Neural cell (in vitro differentiated cells): ENCODE results near the gene SEMA3B. TPM values are rescaled to one million over a fixed set of nuclear protein-coding genes. Genes with fewer than 3 reads are reported as not detected.
"Not testable (repeated sequence)": the region's sequence is repeated elsewhere in the genome, so short reads cannot be mapped to it uniquely, and the experiment has no call there.

Experiments
- H2AFZ ChIP-seq: fragments of 200-600, 300-800 bp; sonication (generic), shearing (Covaris generic); 2 replicates; pipeline ENCODE4 v1.6.0; 2014; ENCODE audit warnings: low read depth, mild to moderate bottlenecking, antibody characterized with exemption, low read length, moderate library complexity
- H3F3A ChIP-seq: fragments of 200-600 bp; shearing (Covaris generic); 2 replicates; pipeline ENCODE4 v1.6.1; 2016; ENCODE audit warnings: mild to moderate bottlenecking, moderate library complexity, mixed read lengths, antibody characterized with exemption, low read length; ENCODE audit not compliant: insufficient read depth, poor library complexity, severe bottlenecking
- H3K27ac ChIP-seq: fragments of 200-600, 300-800 bp; sonication (generic), shearing (Covaris generic); 2 replicates; pipeline ENCODE4 v1.5.1; 2014; ENCODE audit warnings: mild to moderate bottlenecking, low read length, moderate library complexity
- H3K27me3 ChIP-seq: fragments of 300-800, 200-600 bp; sonication (generic), shearing (Covaris generic); 2 replicates; pipeline ENCODE4 v1.6.0; 2014; ENCODE audit warnings: mild to moderate bottlenecking, low read depth, low read length, moderate library complexity; ENCODE audit not compliant: insufficient read depth
- H3K36me3 ChIP-seq: fragments of 300-800, 200-600 bp; sonication (generic), shearing (Covaris generic); 2 replicates; pipeline ENCODE4 v1.5.1; 2014; ENCODE audit warnings: mild to moderate bottlenecking, antibody characterized with exemption, low read length, moderate library complexity; ENCODE audit not compliant: insufficient read depth
- H3K4me2 ChIP-seq: fragments of 300-800, 200-600 bp; sonication (generic), shearing (Covaris generic); 2 replicates; pipeline ENCODE4 v1.6.0; 2014; ENCODE audit warnings: mild to moderate bottlenecking, low read length
- H3K4me3 ChIP-seq: fragments of 300-800, 200-600 bp; sonication (generic), shearing (Covaris generic); 2 replicates; pipeline ENCODE4 v1.5.1; 2014; ENCODE audit warnings: mild to moderate bottlenecking, low read length, moderate library complexity
- H3K79me2 ChIP-seq: fragments of 200-600 bp; shearing (Covaris generic); replicated peaks from 2 replicates; pipeline ENCODE4 v1.6.0; 2014; ENCODE audit warnings: mild to moderate bottlenecking, low read length, moderate library complexity; ENCODE audit not compliant: insufficient read depth
- H3K9ac ChIP-seq: fragments of 300-800, 200-600 bp; sonication (generic), shearing (Covaris generic); 2 replicates; pipeline ENCODE4 v1.6.1; 2016; ENCODE audit warnings: mild to moderate bottlenecking, low read length, mixed read lengths
- H3K9me2 ChIP-seq: fragments of 200-600 bp; shearing (Covaris generic); 2 replicates; pipeline ENCODE4 v1.6.1; 2016; ENCODE audit warnings: mild to moderate bottlenecking, low read length, mixed read lengths; ENCODE audit not compliant: insufficient read depth
- H3K9me3 ChIP-seq: fragments of 200-600, 300-800 bp; sonication (generic), shearing (Covaris generic); 2 replicates; pipeline ENCODE4 v1.6.1; 2016; ENCODE audit warnings: mild to moderate bottlenecking, mixed run types, low read length, moderate library complexity, mixed read lengths
- H4K20me1 ChIP-seq: fragments of 200-600 bp; shearing (Covaris generic); 2 replicates; pipeline ENCODE4 v1.6.1; 2016; ENCODE audit warnings: mild to moderate bottlenecking, mixed run types; ENCODE audit not compliant: insufficient read depth
- CTCF ChIP-seq: fragments of 450-650 bp; IDR thresholded peaks from 2 replicates; pipeline ENCODE4 v1.5.1; 2014; ENCODE audit warnings: antibody characterized with exemption, mild to moderate bottlenecking, moderate library complexity; ENCODE audit not compliant: poor library complexity, severe bottlenecking
- EP300 ChIP-seq: fragments of 450-650 bp; conservative IDR thresholded peaks from 2 replicates; pipeline ENCODE4 v1.6.1; 2014; ENCODE audit warnings: antibody characterized with exemption, mild to moderate bottlenecking, moderate library complexity; ENCODE audit not compliant: poor library complexity, severe bottlenecking
- EZH2 ChIP-seq: fragments of 200-600, 300-800 bp; shearing (Covaris generic), sonication (generic); IDR thresholded peaks from 2 replicates; pipeline ENCODE4 v1.6.1; 2014; ENCODE audit warnings: antibody characterized with exemption, low read length, borderline replicate concordance, mild to moderate bottlenecking; ENCODE audit not compliant: insufficient read depth, poor library complexity, severe bottlenecking
- MXI1 ChIP-seq: fragments of 450-650 bp; conservative IDR thresholded peaks from 2 replicates; pipeline ENCODE4 v1.6.1; 2014; ENCODE audit warnings: antibody characterized with exemption, mild to moderate bottlenecking; ENCODE audit not compliant: poor library complexity, severe bottlenecking
- POLR2AphosphoS5 ChIP-seq: IDR thresholded peaks from 2 replicates; pipeline ENCODE4 v1.6.1; 2012
- RAD21 ChIP-seq: fragments of 450-650 bp; conservative IDR thresholded peaks from 2 replicates; pipeline ENCODE4 v1.6.1; 2014; ENCODE audit warnings: antibody characterized with exemption, mild to moderate bottlenecking, moderate library complexity
- REST ChIP-seq: IDR thresholded peaks from 2 replicates; pipeline ENCODE4 v1.6.1; 2012; ENCODE audit warnings: borderline replicate concordance
- SMC3 ChIP-seq: fragments of 450-650 bp; conservative IDR thresholded peaks from 2 replicates; pipeline ENCODE4 v1.6.1; 2014; ENCODE audit warnings: antibody characterized with exemption, mild to moderate bottlenecking, moderate library complexity; ENCODE audit not compliant: poor library complexity
- TAF1 ChIP-seq: IDR thresholded peaks from 2 replicates; pipeline ENCODE4 v1.6.1; 2012; ENCODE audit warnings: low read depth
- polyA plus RNA-seq: library from polyadenylated mRNA; depleted of rRNA; stranded (reverse); fragments of >200 nt; gene quantifications from 2 replicates; pipeline ENCODE4 v1.2.3, GENCODE V29; 2014

The SEMA3B gene
- polyA plus RNA-seq, 1 donor from 2014 or later, result 7.8 TPM

GRCh38 chr3:50304601-50305000, 35.7 kb downstream of the SEMA3B start:
- H3K9me3 ChIP-seq, result no peaks in the 10 kb centered on the region
- no peaks in the 10 kb centered on the region for H3F3A ChIP-seq
- TF ChIP-seq EP300 (no peak), POLR2AphosphoS5 (no peak), MXI1 (no peak), EZH2 (no peak), CTCF (no peak), RAD21 (no peak), TAF1 (no peak), SMC3 (no peak), REST (no peak)
- no peak overlapping the region for H3K9ac ChIP-seq
- no peak overlapping the region for H3K27ac ChIP-seq
- no peak overlapping the region for H2AFZ ChIP-seq
- H3K4me3 ChIP-seq, result no peak overlapping the region
- no peaks in the 10 kb centered on the region for H3K27me3 ChIP-seq
- no peak overlapping the region for H3K4me2 ChIP-seq
- no peaks in the 10 kb centered on the region for H3K9me2 ChIP-seq
- no peaks in the 10 kb centered on the region for H4K20me1 ChIP-seq
- H3K79me2 ChIP-seq, result no peaks in the 10 kb centered on the region
- no peaks in the 10 kb centered on the region for H3K36me3 ChIP-seq

- not testable (repeated sequence) for H3K36me3 ChIP-seq, H3F3A ChIP-seq, H3K27me3 ChIP-seq, H3K9me2 ChIP-seq, H3K79me2 ChIP-seq, H3K9ac ChIP-seq, H3K4me3 ChIP-seq, H3K9me3 ChIP-seq, H3K27ac ChIP-seq, H4K20me1 ChIP-seq, H2AFZ ChIP-seq, H3K4me2 ChIP-seq
Observed at GRCh38 chr3:50312041-50312440, 43.1 kb downstream of the SEMA3B start.

- Histone ChIP-seq H4K20me1 (no peaks in the 10 kb centered on the region), H3K9me2 (no peaks in the 10 kb centered on the region), H3F3A (no peaks in the 10 kb centered on the region), H3K79me2 (peaks cover 8% of the 10 kb centered on the region), H3K4me2 (no peak overlapping the region), H3K27me3 (no peaks in the 10 kb centered on the region), H3K9me3 (no peaks in the 10 kb centered on the region), H2AFZ (no peak overlapping the region), H3K4me3 (no peak overlapping the region), H3K9ac (no peak overlapping the region), H3K27ac (no peak overlapping the region), H3K36me3 (no peaks in the 10 kb centered on the region)
- TF ChIP-seq SMC3, result no peak
- no peak for TF ChIP-seq EP300
- no peak for TF ChIP-seq TAF1
- no peak for TF ChIP-seq RAD21
- TF ChIP-seq REST, result no peak
- TF ChIP-seq POLR2AphosphoS5, result no peak
Observed at GRCh38 chr3:50314342-50314741, 45.4 kb downstream of the SEMA3B start.
